Activated CD4-positive, alpha-beta T cell treated with anti-CD3 and anti-CD28 coated beads, Interleukin-2, Interleukin-6, amounts not matched to agents 100 ng/mL and 50 ng/mL, durations not matched to agents 16 hours and 8 hours (primary cell): ENCODE data around the gene GDF9.
"Not testable (repeated sequence)": the region's sequence is repeated elsewhere in the genome, so short reads cannot be mapped to it uniquely, and the experiment has no call there.

Experiments used
- DNase-seq: peaks from one replicate; pipeline ENCODE4 v3.0.0-alpha.2; 2020

The GDF9 gene

GRCh38 chr5:132871459-132872284 lies 5.4 kb upstream of the GDF9 start:
- no peak for DNase-seq

DNA sequence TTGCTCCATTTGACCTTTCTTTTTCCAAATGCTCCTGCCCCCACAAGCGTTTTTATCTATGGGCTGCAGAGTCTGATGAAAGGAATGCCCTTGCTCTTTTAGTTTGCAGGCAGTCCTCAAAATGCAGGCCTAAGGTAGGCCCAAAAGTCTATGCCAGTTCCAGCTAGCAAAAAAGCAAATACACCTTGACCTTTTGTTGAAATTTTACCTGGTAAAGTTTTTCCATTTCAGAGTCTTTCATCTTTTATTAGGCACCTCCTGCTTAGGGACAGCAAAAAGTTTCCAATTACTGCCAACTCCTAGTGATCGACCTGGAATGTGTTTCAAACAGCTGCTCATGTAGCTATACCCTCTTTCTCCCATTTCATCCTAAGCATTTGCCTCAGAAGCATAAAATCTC lies 4.5 kb upstream of the GDF9 start:
- DNase-seq = no peak

- no peak for DNase-seq
Measured at GRCh38 chr5:132868754-132869153, 2.5 kb upstream of the GDF9 start.

DNA sequence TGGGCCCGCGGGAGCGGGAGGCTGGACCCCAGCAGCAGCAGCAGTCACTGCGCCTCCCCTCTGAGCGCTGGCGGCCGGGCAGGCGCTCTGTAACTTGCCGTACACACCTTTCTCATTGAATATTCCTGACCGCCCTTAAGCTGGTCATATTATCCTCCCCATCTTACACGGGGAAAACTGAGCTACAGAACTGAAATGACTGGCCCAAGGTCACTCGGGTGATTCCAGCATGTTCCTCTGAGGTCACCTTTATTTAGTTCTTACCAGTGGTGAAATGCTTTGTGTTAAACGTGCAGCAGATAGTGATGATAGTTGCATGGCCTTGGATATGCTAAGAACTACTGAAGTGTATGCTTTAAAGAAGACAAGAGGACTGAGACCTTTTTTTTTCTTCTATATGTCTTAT lies 780 bp upstream of the GDF9 start:
- no peak for DNase-seq

DNA sequence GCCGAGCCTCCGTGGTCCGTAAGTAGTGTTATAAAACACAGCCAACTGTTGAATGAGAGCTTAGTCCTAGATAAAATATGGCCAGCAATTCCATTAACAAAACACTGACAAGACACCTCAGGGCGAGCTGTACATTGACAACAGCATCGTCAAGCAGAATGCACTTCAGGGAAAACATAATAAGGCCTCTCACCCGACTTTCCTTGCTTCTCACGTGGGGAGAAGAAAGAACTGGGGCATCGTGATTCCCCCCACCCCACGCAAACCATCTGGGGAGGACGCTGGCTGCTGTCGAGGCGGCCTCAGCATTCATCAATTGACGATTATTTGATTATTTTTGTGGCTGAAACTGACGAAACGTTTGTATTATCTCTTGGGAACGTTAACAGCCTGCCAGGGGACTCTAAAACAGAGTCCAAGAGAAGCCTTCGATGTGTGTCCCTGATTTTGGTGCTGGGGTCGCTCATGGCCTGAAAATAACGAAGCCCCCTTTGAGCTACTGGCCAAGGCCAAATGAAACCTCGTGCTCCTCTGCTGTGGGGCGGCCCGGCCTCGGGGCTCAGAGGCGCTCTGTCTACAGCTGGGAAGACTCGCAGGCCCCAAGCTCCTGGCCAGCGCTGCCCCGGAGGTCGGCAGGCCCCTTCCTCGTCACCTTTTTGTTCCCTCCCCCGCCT lies 464 bp downstream of the GDF9 start:
- DNase-seq = no peak

- DNase-seq = no peak
Measured at GRCh38 chr5:132860742-132861141, 5.5 kb downstream of the GDF9 start.

GRCh38 chr5:132859889-132860437 lies 6.3 kb downstream of the GDF9 start:
- no peak for DNase-seq

DNA sequence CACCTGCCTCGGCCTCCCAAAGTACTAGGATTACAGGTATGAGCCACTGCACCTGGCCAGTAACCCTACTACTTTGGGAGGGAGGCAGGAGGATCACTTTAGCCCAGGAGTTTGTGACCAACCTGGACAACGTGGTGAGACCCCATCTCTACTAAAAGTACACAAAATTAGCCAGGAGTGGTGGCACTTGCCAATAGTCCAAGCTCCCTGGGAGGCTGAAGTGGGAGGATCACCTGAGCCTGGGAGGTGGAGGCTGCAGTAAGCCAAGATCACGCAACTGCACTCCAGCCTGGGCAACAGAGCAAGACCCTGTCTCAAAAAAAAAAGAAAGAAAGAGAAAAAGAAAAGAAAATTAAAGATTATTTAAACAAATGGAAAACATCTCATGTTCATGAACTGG lies 10.3 kb downstream of the GDF9 start:
- DNase-seq = no peak

GRCh38 chr5:132854992-132855391 lies 11.3 kb downstream of the GDF9 start:
- DNase-seq = not testable (repeated sequence)

GRCh38 chr5:132854301-132854700 lies 12.0 kb downstream of the GDF9 start:
- DNase-seq = no peak

DNA sequence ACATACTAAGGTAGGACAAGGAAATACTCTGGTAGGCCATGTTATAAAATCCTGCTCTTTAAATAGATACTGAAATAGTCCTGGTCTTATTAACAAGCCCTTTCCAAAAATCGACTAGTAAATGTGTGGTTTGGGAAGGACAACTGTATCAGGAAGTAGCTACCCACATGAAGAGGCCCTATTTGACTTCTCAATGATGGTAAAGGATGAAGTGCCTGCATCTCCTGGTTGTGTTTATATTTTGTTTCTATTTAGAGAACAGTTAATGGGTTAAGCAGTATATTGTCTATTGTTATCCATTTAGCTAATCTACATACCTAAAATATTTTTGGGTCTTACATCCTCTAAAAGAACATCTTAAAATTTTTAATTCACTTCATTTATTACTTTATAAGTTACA lies 12.5 kb downstream of the GDF9 start:
- no peak for DNase-seq

- DNase-seq = no peak
Measured at GRCh38 chr5:132853323-132853722, 12.9 kb downstream of the GDF9 start.

GRCh38 chr5:132850066-132850465 lies 16.2 kb downstream of the GDF9 start:
- DNase-seq = no peak

- no peak for DNase-seq
Measured at GRCh38 chr5:132849347-132849746, 16.9 kb downstream of the GDF9 start.

GRCh38 chr5:132848270-132848669 lies 18.0 kb downstream of the GDF9 start:
- DNase-seq = no peak

- no peak for DNase-seq
Measured at GRCh38 chr5:132841305-132841704, 25.0 kb downstream of the GDF9 start.

- no peak for DNase-seq
Measured at GRCh38 chr5:132840896-132841295, 25.4 kb downstream of the GDF9 start.

DNA sequence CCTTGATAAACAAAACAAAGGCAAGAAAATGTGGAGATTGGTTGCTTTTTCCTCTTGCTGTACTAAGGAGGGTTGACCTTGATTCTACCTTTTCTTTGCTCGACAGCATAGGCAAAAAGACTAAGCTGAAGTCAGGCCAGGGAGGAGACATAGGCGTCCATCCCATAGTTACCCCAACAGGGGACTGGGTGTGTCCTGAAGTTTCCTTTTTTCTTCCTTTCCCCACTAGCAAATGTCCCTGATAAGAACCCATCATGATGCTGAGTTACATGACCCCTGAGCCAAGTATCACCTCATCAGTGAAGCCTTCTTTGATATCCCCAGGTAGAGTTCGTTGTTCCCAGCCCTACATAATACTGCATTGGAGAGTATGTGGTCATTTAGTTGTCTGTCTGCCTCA lies 26.0 kb downstream of the GDF9 start:
- no peak for DNase-seq

- no peak for DNase-seq
Measured at GRCh38 chr5:132839426-132840301, 26.6 kb downstream of the GDF9 start.

DNA sequence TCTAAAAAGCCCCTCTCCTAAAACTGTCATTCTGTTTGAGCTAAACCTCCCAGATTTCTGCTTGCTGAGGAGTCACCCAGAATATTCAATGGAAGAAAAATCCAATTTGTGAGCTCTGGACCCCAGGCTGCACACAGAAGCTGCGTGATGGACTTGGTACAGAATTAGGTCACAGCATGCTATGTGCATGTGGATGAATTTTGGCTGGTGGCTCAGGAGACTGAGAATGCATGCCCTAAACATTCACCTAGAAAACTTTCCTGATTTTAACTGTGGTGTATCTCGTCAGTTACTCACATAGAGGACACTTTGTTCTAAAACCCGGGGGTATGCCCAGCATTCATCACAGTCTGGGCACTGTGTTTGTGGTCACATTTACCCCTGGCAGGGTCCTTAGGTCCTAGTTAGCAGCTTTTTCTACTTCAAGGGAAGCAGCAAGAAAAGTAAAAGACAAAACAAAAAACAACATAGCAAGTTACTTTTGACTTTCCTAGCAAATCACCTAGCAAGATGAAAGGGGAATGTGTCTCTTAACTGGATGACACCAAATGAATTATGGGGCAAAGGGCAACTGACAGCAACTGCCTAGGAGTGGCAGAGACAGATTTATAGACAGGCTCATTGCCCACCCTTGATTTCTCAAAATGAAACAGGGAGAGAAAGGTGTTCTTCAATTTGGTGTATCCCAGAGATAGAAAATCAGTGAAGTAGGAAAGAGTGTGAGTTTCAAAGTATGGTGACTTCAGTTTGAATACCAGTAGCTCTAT lies 27.6 kb downstream of the GDF9 start:
- DNase-seq = no peak

GRCh38 chr5:132837868-132838267 lies 28.4 kb downstream of the GDF9 start:
- no peak for DNase-seq

DNA sequence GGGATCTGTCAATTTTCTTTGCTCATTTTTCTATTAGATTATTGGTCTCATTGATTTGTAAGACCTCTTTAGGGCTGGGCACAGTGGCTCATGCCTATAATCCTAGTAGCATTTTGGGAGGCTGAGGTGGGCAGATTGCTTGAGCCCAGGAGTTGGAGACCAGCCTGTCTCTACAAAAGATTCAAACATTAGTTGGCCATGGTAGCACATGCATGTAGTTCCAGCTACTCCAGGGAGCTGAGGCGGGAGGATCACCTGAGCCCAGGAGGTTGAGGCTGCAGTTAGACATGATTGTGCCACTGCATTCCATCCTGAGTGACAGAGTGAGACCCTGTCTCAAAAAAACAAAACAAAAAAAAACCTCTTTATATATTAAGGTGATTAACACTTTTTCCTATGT lies 29.4 kb downstream of the GDF9 start:
- DNase-seq = no peak
